ENCODE data around the gene GRIK3.

The GRIK3 gene

GRCh38 chr1:36986241-36986985, 47.9 kb downstream of the GRIK3 start:
- ChIA-PET CTCF (no interaction called here), POLR2A (no interaction called here)
- TF ChIP-seq CTCF (IDR thresholded peaks at IDR 0.05; ENCODE audit: insufficient read depth, low read length, missing control alignments) = no peak
- no peak overlapping the region for H3K4me3 ChIP-seq (ENCODE audit: low read depth, low read length)
- DNase-seq (ENCODE audit: low read depth, low spot score) = no peak

DNA sequence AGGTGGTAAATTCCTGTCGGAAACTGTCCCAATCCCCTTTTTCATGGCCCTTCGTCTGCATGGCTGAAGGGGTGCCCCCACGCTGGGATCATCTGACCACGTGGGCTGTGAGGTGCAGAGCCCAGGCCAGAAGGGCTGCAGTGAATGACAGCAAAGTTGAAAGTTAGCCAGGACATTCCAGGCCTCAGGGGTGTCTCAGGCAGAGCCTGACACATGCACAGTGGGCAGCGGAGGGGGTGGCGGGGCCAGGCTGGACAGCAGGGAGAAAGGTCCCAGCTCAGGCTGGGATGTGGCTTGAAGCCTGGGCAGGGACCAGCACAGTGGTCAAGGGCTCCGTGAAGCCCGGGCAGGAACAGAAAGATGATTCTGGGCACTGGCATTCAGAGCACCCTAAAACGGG, 49.6 kb downstream of the GRIK3 start:
- no peak for TF ChIP-seq CTCF (IDR thresholded peaks at IDR 0.05; ENCODE audit: insufficient read depth, low read length, missing control alignments)
- ChIA-PET POLR2A (no interaction called here), CTCF (no interaction called here)
- DNase-seq (ENCODE audit: low read depth, low spot score) = no peak
- H3K4me3 ChIP-seq (ENCODE audit: low read depth, low read length) = no peak overlapping the region

DNA sequence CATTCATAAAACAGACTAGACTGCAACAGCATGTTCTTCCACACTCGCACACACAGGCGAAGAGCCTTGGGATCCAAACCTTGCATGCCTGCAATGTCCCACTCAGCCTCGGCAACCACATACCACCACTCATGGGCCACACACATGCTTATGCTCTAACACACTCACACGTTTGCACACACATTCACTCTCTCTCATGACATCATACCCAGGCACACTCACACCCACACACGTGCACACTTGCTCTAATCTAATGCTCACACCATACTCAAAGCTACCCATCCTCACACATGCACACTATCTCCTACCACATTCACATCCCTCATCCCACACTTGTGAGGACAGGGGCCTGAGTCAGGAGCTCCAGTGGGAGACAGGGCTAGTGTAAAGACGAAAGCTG, 50.3 kb downstream of the GRIK3 start:
- no peak for DNase-seq (ENCODE audit: low read depth, low spot score)
- CTCF ChIA-PET = no interaction called here
- no peak overlapping the region for H3K4me3 ChIP-seq (ENCODE audit: low read depth, low read length)
- POLR2A ChIA-PET = no interaction called here
- no peak for TF ChIP-seq CTCF (IDR thresholded peaks at IDR 0.05; ENCODE audit: insufficient read depth, low read length, missing control alignments)

- no peak overlapping the region for H3K4me3 ChIP-seq (ENCODE audit: low read depth, low read length)
- POLR2A ChIA-PET = no interaction called here
- CTCF ChIA-PET = no interaction called here
- no peak for TF ChIP-seq CTCF (IDR thresholded peaks at IDR 0.05; ENCODE audit: insufficient read depth, low read length, missing control alignments)
- DNase-seq (ENCODE audit: low read depth, low spot score) = no peak
Observed at GRCh38 chr1:36982709-36983108, 51.6 kb downstream of the GRIK3 start.

DNA sequence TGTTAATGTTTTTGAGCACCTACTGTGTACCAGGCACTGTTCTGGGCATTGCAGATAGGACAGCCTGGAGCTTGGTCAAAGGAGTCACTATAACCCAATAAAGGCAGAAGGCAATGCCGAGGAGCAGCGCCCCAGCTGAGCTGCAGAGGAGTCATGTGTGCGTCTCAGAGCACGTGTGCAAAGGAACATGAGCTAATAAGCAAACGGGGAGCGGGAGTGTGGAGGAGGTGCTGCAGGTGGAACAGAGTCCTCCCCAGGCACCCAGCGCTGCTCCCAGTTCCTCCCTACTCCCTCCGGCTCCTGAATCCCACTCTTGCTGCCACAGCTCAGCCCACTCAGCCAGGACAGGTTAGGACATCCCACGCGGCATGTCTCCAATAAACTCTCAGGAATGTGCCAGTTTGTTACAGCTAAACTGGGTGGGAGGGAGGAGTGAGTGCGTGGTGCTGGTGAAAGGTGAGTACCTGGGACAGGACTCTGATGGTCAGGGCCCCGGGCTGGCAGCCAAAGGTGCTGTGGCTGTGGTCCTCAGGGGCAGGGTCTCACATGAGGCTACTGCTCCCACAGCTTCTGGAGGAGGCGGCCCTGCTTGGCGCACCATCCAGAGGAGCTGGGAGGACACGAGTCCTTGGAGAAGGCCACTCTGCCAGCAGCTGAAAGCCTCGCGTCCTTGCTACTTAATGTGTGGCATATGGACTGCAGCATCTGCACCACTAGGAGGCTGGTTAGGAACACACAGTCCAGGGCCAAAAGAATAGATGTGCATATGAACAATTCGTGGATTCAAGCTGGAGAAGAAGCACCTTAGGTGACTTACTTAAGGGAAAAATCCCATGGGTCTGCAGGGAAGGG, 52.3 kb downstream of the GRIK3 start:
- CTCF ChIA-PET = no interaction called here
- TF ChIP-seq CTCF (IDR thresholded peaks at IDR 0.05; ENCODE audit: insufficient read depth, low read length, missing control alignments) = no peak
- POLR2A ChIA-PET = no interaction called here
- no peak overlapping the region for H3K4me3 ChIP-seq (ENCODE audit: low read depth, low read length)
- DNase-seq (ENCODE audit: low read depth, low spot score) = no peak

- no peak for TF ChIP-seq CTCF (IDR thresholded peaks at IDR 0.05; ENCODE audit: insufficient read depth, low read length, missing control alignments)
- POLR2A ChIA-PET = interaction anchor here (0.7 kb wide), 1 partner anchor 9 kb away, joined by 3 read pairs; no protein-coding TSS in a partner anchor
- DNase-seq (ENCODE audit: low read depth, low spot score) = no peak
- no peak overlapping the region for H3K4me3 ChIP-seq (ENCODE audit: low read depth, low read length)
- CTCF ChIA-PET = no interaction called here
Observed at GRCh38 chr1:36981126-36981525, 53.2 kb downstream of the GRIK3 start.
